Cardiac fibroblast (primary cell): Measurements from ENCODE around the gene PLA2G3.

Experiments used
- DNase-seq, 2 donors: peaks; one replicate each; pipeline versions ENCODE4 v3.0.0 to v3.0.0-alpha.2; 2010; ENCODE audit warnings: low read depth in 2 of 2
- H3K4me3 ChIP-seq, 2 donors: replicated peaks in 1 of 2; 1 replicate in 1 of 2; 2 replicates in 1 of 2; pipeline ENCODE4 v1.5.1; 2011; ENCODE audit warnings: low read depth in 2 of 2, low read length in 2 of 2, mild to moderate bottlenecking in 2 of 2, moderate library complexity in 1 of 2
- CTCF ChIP-seq: IDR thresholded peaks from one replicate; pipeline ENCODE4 v1.5.1; 2011; ENCODE audit warnings: low read depth, mild to moderate bottlenecking, low read length, inconsistent platforms

The PLA2G3 gene

GRCh38 chr22:31139866-31140716, at the start of gene PLA2G3:
Gene PLA2G3, minus strand, starts transcription at chr22:31140508. Its CDS starts 154 bp downstream, at chr22:31140354.
- peak; percentile 33 to 68 for DNase-seq
- peak; percentile 10 for TF ChIP-seq CTCF
- no peak within 1 kb of the TSS for H3K4me3 ChIP-seq

DNA sequence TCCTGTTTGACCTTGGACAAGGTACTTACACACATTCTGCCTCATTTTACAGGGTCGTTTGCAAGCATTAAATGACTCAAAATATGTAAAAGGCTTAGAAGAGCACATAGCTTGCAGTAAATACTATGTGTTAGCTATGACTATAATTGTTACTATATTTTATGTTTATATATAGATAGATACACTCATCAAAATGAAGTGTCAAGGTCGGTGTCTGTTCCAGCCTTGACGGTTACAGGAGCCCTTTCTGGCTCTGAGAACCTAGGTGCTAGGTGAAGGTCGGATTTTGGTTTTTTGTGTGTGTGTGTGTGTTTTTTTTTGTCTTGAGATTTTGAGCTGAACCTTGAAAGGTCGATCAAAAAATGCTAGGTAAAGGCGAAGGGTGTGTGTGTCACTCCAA, 47.3 kb upstream of the PLA2G3 start:
- no peak overlapping the region for H3K4me3 ChIP-seq
- DNase-seq = no peak
- no peak for TF ChIP-seq CTCF

DNA sequence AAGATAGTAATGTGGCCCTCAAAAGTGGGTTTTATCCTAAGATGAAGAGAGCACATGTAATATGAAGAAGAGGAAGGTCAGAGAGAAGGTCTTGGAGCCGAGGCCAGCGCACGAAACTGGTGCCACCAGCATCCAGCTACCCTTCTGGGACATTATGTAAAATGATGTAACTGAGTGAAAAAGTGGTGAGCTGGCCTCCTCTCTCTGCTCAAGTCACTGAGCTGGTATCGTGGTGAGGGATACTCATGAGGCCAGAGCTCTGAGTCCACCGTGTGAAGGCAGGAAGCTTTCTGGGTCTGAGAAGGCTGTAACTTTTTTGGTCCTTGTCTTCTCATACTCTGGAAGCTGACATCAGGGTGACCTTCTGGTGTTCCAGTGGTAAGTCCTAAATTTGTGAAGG, 44.7 kb upstream of the PLA2G3 start:
- TF ChIP-seq CTCF = no peak
- no peak overlapping the region for H3K4me3 ChIP-seq
- peak in 1 of 2 donors; percentile 64 for DNase-seq

- no peak for TF ChIP-seq CTCF
- H3K4me3 ChIP-seq = no peak overlapping the region
- no peak for DNase-seq
Measured at GRCh38 chr22:31184015-31184414, 43.7 kb upstream of the PLA2G3 start.

- H3K4me3 ChIP-seq = no peak overlapping the region
- DNase-seq = peak in 1 of 2 donors; percentile 26
- TF ChIP-seq CTCF = no peak
Measured at GRCh38 chr22:31179345-31179744, 39.0 kb upstream of the PLA2G3 start.

GRCh38 chr22:31178859-31179258, 38.6 kb upstream of the PLA2G3 start:
- no peak overlapping the region for H3K4me3 ChIP-seq
- DNase-seq = no peak
- no peak for TF ChIP-seq CTCF
